GM12864 (cell line): Measurements from ENCODE around the gene ERC1.

Experiments used
- DNase-seq: peaks from one replicate; pipeline ENCODE4 v3.0.0-alpha.2; 2011; ENCODE audit warnings: low read depth
- H3K4me3 ChIP-seq: 2 replicates; pipeline ENCODE4 v1.5.1; 2011; ENCODE audit warnings: mild to moderate bottlenecking, low read depth, low read length, control low read depth
- TF ChIP-seq, protein P1 (sequence below): IDR thresholded peaks from 2 replicates; pipeline ENCODE4 v1.5.1; 2011; ENCODE audit warnings: low read depth, mild to moderate bottlenecking, moderate library complexity, low read length, control low read depth, inconsistent platforms; ENCODE audit errors: missing control alignments

The ERC1 gene

DNA sequence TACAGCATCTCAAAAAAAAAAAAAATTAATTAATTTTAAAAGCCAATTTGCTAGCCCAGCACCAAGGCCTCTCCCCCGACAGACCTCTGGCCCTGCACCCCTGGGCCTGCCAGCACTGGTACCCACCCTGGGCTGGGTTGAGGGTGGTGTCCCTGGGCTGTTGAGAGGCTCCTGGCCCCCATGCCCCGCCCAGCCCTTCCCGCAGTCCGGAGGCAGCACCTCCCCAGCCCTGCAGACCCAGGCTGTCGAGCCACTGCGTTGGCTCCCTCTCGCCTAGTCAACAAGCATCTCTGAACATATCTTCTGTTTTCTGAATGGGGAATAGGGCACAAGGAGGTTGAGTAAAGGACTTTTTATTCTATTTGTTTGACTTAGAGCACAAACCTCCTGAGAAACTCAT, 516.3 kb downstream of the ERC1 start:
- no peak overlapping the region for H3K4me3 ChIP-seq
- TF ChIP-seq, protein P1, sequence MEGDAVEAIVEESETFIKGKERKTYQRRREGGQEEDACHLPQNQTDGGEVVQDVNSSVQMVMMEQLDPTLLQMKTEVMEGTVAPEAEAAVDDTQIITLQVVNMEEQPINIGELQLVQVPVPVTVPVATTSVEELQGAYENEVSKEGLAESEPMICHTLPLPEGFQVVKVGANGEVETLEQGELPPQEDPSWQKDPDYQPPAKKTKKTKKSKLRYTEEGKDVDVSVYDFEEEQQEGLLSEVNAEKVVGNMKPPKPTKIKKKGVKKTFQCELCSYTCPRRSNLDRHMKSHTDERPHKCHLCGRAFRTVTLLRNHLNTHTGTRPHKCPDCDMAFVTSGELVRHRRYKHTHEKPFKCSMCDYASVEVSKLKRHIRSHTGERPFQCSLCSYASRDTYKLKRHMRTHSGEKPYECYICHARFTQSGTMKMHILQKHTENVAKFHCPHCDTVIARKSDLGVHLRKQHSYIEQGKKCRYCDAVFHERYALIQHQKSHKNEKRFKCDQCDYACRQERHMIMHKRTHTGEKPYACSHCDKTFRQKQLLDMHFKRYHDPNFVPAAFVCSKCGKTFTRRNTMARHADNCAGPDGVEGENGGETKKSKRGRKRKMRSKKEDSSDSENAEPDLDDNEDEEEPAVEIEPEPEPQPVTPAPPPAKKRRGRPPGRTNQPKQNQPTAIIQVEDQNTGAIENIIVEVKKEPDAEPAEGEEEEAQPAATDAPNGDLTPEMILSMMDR, result no peak
- no peak for DNase-seq

DNA sequence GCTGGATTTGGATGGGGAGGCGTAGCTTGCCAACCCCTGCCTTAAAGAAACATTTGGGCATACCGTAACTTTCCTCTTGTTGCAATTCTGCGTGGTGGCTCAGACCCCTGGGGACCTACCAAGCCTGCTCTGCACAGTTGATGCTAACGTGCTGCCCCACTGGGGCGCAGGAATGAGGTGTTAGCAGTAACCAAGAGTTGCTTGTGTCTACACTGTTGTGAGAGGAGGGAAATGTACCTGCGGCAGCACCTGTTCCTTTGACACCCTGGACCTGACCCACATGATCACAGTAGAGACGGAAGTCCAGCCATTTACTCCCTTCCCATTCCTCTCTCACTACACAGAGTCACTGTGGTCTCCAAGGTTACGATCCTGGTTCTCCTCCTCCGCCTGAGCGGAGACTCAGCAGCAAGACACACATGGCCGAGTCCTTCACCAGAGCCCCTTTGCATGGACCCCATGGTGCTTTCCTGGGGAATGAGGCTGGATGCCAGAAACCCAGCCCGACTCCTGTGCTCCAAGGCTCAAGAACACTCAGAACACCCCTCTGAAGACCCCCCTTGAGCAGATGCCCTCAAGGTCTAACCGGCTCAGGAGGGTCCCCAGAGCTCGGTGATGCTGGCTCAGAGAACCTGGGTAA, 518.5 kb downstream of the ERC1 start:
- TF ChIP-seq, protein P1, result no peak
- DNase-seq, result no peak
- H3K4me3 ChIP-seq, result no peak overlapping the region

DNA sequence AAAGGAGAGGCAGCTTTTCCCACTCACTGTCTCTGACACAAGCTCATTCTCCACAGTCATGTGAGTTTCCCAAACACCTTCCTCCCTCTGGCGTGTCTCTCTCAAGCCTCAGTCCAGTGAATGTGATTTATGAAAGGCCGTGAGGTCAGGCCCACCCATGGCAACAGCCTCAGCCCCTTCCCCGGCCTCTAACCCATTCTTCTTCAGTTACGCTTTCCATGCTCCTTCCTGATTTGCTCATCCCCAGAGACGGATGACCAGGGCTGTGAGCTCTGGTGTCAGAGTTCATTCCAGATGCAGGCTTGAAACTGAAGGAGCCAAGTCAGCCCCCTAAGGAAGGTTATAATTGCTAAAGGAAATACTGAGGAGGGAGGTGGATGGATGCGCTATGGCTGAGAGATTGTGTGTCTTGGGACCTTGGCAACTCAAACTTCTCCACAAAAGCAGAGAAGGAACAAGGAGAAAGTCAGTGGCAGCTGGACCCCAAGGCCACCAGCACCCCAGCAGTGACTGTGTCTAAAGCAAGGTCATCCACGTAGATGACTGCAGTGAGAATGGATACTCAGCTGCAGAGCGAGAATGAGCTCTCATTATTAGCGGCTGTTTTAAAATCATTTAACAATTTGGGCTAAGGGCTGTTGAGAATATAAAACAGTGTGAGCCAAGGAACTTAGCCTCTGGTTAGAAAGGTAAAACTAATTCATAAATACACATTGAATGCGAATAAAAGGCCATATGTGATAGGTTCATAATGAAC, 519.2 kb downstream of the ERC1 start:
- DNase-seq, result no peak
- TF ChIP-seq, protein P1, result no peak
- no peak overlapping the region for H3K4me3 ChIP-seq

DNA sequence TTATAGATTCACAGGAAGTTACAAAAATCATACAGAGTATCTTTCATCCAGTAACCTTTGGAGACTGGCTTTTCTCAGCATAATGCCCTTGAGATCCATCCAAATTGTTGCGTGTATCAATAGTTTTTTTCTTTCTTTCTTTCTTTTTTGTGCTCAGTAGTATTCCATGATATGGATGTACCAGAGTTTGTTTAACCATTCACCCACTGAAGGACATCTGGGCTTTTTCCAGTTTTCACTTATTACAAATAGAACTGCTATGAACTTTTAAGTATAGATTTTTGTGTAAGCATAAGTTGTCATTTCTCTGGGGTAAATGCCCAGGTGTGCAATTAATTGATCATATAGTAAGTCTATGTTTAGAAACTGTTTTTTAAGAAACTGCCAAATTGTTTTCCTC, 524.0 kb downstream of the ERC1 start:
- H3K4me3 ChIP-seq, result no peak overlapping the region
- TF ChIP-seq, protein P1, result no peak

DNA sequence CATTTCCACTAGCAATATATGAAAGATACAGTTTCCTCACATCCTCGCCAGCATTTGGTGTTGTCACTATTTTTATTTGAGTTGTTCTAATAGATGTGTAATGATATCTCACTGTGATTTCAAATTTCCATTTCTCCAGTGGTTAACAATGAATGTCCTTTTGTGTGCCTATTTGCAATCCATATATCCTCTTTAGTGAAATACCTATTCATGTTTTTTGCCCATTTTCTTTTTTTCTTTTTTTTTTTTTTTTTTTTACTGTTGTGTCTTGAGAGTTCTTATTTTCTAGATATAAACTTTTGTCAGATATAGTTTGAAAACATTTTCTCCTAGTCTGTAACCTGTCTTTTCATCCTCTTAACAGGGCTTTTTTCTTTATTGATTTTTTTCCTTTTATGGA, 524.4 kb downstream of the ERC1 start:
- H3K4me3 ChIP-seq, result no peak overlapping the region
- TF ChIP-seq, protein P1, result no peak

More for the DNA sequence above, 524.0 kb downstream of the ERC1 start:
- no peak for DNase-seq

DNA sequence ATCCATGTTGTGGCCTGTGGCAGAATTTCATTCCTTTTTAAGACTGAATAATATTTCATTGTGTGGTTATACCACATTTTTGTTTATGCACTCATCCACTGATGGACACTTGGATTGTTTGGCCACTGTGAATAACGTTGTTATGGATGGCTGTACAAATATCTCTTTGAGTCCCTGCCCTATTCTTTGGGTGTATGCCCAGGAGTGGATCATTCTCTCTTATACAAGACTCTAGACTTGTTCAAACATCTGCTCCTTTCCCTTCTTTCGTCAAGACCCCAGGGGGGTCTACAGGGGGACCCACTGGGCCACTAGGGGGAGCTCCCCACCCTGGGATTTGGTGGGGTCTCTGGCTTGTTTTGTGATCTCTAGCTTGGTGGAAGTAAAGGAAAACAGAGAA, 526.0 kb downstream of the ERC1 start:
- no peak for DNase-seq
- TF ChIP-seq, protein P1, result peak; percentile 68
- H3K4me3 ChIP-seq, result no peak overlapping the region

More for the DNA sequence above, 524.4 kb downstream of the ERC1 start:
- no peak for DNase-seq
